GM12878 (cell line): Measurements from ENCODE around the gene SCUBE3. TPM values are rescaled to one million over a fixed set of nuclear protein-coding genes. Genes with fewer than 3 reads are reported as not detected.

Source experiments
- ASH2L ChIP-seq: fragments of 300-600, 200-600 bp; sonication (generic); IDR thresholded peaks from 2 replicates; pipeline ENCODE4 v1.6.1; 2017; ENCODE audit warnings: low read depth, mild to moderate bottlenecking, borderline replicate concordance
- BCL3 ChIP-seq: IDR thresholded peaks from 2 replicates; pipeline ENCODE4 v1.6.1; 2011; ENCODE audit warnings: borderline replicate concordance, low read depth, mild to moderate bottlenecking, moderate library complexity, low read length; ENCODE audit not compliant: insufficient read depth, poor library complexity, severe bottlenecking
- CBX5 ChIP-seq: sonication (generic); IDR thresholded peaks from 2 replicates; pipeline ENCODE4 v1.6.1; 2016; ENCODE audit warnings: low read depth, moderate library complexity, mild to moderate bottlenecking, inconsistent platforms
- CHD2 ChIP-seq: IDR thresholded peaks from 2 replicates; pipeline ENCODE4 v1.6.1; 2011; ENCODE audit warnings: low read depth, low read length, improper control_type of control experiment, borderline replicate concordance
- CUX1 ChIP-seq: IDR thresholded peaks from 2 replicates; pipeline ENCODE4 v1.6.1; 2012; ENCODE audit warnings: improper control_type of control experiment, low read depth, low read length; ENCODE audit not compliant: insufficient replicate concordance
- GATAD2B ChIP-seq: fragments of 450-650 bp; conservative IDR thresholded peaks from 2 replicates; pipeline ENCODE4 v1.6.1; 2017; ENCODE audit warnings: low read depth, mild to moderate bottlenecking, moderate library complexity
- MEF2A ChIP-seq: IDR thresholded peaks from 2 replicates; pipeline ENCODE4 v1.6.1; 2011; ENCODE audit warnings: low read depth, mild to moderate bottlenecking, low read length, moderate library complexity; ENCODE audit not compliant: insufficient read depth
- NR2F1 ChIP-seq: fragments of 450-650 bp; conservative IDR thresholded peaks from 2 replicates; pipeline ENCODE4 v1.6.1; 2017; ENCODE audit warnings: mild to moderate bottlenecking
- POLR2A ChIP-seq: IDR thresholded peaks from 2 replicates; pipeline ENCODE4 v1.6.1; 2011; ENCODE audit warnings: low read depth, mild to moderate bottlenecking, low read length
- RUNX3 ChIP-seq: IDR thresholded peaks from 2 replicates; pipeline ENCODE4 v1.6.1; 2012; ENCODE audit warnings: low read length, inconsistent platforms
- SKIL ChIP-seq: fragments of 450-650 bp; IDR thresholded peaks from 2 replicates; pipeline ENCODE4 v1.6.1; 2017; ENCODE audit warnings: mild to moderate bottlenecking, low read depth, inconsistent platforms; ENCODE audit not compliant: poor library complexity, severe bottlenecking
- polyA plus RNA-seq, 11 experiments: library from polyadenylated mRNA; depleted of rRNA in 4 of 11; unstranded in 6 of 11; stranded (reverse) in 5 of 11; fragments of >200 nt; fragmentation: Nextera tagmentation in 4 of 11; fragmentation: Illumina TruSeq in 1 of 11; extraction: Ambion mirVana in 4 of 11; extraction: Trizol in 1 of 11; gene quantifications; 1 replicate in 1 of 11; 2 replicates in 10 of 11; pipeline versions ENCODE4 v1.2.1 to v1.2.3, GENCODE V29; 2011 to 2016; ENCODE audit warnings: inconsistent platforms in 2 of 11, missing spikeins in 2 of 11, low read depth in 1 of 11
- total RNA-seq, 4 experiments: library from RNA; depleted of rRNA in 3 of 4; stranded (reverse); fragments of >200 nt in 3 of 4; fragmentation: Illumina TruSeq in 1 of 4; extraction: Trizol in 1 of 4; gene quantifications; 2 replicates each; pipeline versions ENCODE4 v1.2.1 to v1.2.3, GENCODE V29; 2013 to 2021
- TF ChIP-seq, protein P1 (sequence below): fragments of 450-650 bp; IDR thresholded peaks from 2 replicates; pipeline ENCODE4 v1.6.1; 2018; ENCODE audit warnings: borderline replicate concordance, mild to moderate bottlenecking; ENCODE audit not compliant: partially characterized antibody
- TF ChIP-seq, protein P2 (sequence below): fragments of 450-650 bp; IDR thresholded peaks from 2 replicates; pipeline ENCODE4 v1.6.1; 2017; ENCODE audit warnings: borderline replicate concordance

Gene SCUBE3
- total and polyA plus RNA-seq, 10 of the 15 experiments (the other 5 are each of a cell fraction or from before 2014, with no cell fraction given), result under 0.01 to 0.20 (median 0.07) TPM; not detected in 4

DNA sequence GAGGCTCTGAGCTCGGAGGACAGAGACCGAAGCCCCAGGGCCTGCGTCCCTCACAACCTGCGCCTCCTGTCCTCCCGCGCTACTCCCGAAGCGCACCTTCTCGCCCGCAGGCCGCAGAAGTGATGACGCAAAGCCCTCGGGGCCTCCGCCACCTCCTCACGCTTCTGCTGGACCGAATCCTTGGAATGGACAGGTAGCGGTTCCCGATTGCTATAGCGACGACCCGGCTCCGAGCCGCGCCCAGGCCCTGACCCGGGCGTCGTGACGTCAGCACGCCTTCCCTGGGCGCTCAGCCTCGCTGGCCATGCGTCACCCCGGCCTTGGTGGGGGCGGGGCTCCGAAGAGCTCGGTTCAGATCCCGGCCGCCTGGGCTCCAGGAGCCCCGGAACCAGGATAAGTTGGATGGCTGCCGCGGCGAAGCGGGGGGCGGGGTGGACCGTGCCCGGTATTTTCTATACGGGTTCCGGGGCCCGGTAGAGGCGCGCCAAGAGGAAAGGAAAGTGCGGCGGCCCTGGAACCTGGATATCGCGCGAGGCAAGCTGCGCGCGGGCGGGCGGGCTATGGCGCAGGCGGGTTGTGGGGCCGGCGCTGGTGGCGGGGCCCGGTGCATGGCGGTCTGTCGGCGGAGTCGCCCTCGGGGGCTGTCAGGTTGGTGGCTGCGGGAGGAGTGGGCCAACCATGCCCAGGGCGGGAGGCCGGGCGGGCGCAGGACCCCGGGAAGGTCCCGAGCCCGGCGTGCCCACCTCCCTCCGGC is 45.6 kb downstream of the SCUBE3 start, which contains the start of gene ZNF76 (continued):
- TF ChIP-seq, protein P1, sequence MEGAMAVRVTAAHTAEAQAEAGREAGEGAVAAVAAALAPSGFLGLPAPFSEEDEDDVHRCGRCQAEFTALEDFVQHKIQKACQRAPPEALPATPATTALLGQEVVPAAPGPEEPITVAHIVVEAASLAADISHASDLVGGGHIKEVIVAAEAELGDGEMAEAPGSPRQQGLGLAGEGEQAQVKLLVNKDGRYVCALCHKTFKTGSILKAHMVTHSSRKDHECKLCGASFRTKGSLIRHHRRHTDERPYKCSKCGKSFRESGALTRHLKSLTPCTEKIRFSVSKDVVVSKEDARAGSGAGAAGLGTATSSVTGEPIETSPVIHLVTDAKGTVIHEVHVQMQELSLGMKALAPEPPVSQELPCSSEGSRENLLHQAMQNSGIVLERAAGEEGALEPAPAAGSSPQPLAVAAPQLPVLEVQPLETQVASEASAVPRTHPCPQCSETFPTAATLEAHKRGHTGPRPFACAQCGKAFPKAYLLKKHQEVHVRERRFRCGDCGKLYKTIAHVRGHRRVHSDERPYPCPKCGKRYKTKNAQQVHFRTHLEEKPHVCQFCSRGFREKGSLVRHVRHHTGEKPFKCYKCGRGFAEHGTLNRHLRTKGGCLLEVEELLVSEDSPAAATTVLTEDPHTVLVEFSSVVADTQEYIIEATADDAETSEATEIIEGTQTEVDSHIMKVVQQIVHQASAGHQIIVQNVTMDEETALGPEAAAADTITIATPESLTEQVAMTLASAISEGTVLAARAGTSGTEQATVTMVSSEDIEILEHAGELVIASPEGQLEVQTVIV, result no peak
- TF ChIP-seq, protein P2, sequence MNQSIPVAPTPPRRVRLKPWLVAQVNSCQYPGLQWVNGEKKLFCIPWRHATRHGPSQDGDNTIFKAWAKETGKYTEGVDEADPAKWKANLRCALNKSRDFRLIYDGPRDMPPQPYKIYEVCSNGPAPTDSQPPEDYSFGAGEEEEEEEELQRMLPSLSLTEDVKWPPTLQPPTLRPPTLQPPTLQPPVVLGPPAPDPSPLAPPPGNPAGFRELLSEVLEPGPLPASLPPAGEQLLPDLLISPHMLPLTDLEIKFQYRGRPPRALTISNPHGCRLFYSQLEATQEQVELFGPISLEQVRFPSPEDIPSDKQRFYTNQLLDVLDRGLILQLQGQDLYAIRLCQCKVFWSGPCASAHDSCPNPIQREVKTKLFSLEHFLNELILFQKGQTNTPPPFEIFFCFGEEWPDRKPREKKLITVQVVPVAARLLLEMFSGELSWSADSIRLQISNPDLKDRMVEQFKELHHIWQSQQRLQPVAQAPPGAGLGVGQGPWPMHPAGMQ, result no peak
- TF ChIP-seq NR2F1, result peak; percentile 93
- peak; percentile 89 for TF ChIP-seq POLR2A
- no peak for TF ChIP-seq ASH2L
- peak; percentile 85 for TF ChIP-seq CHD2
- TF ChIP-seq CBX5, result peak; percentile 68; the same call in 1 of the 2 replicates
- TF ChIP-seq MEF2A, result 0 out of 2 replicates have a peak, but pooled peaks have one; percentile 27
- no peak; the same call in 1 of the 2 replicates for TF ChIP-seq RUNX3
- TF ChIP-seq GATAD2B, result peak; percentile 93
- TF ChIP-seq BCL3, result peak; percentile 4
- no peak for TF ChIP-seq CUX1
- TF ChIP-seq SKIL, result peak; percentile 95
